Gastrocnemius medialis (tissue), 4 donors: Measurements from ENCODE around the gene MAPK1.

Experiments used
- POLR2A ChIP-seq, 2 donors: fragments of 450-650 bp; IDR thresholded peaks; one replicate each; pipeline ENCODE4 v1.6.1; 2017; ENCODE audit warnings: antibody characterized with exemption in 2 of 2, mild to moderate bottlenecking in 2 of 2, moderate library complexity in 2 of 2
- TF ChIP-seq, protein P1 (sequence below), 5 experiments: fragments of 450-650 bp in 3 of 5; fragments of 200-600 bp in 2 of 5; sonication (generic) in 2 of 5; IDR thresholded peaks in 4 of 5; conservative IDR thresholded peaks in 1 of 5; 1 replicate in 4 of 5; 2 replicates in 1 of 5; pipeline ENCODE4 v1.5.1; 2016 to 2019; ENCODE audit warnings: antibody characterized with exemption in 5 of 5, mild to moderate bottlenecking in 3 of 5, moderate library complexity in 3 of 5

DNA sequence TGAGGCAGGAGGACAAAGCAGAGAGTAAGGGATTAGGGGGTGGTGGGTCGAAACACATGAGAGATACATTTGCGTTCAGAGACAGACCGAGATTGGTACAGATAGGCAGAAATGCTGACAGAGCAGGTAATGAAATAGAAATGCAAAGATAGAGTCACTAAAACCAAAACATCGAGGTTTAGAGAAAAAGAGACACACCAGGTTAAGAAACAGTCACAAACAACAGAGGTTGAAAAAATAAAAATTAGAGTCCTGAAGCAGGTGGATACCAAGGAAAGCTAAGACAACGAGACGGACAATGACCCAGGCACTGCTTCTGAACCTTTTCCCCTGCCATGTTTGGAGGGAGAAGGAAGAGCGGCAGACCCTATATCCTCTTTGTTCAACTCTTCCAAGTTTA, 1.2 kb upstream of the MAPK1 start:
- TF ChIP-seq, protein P1, sequence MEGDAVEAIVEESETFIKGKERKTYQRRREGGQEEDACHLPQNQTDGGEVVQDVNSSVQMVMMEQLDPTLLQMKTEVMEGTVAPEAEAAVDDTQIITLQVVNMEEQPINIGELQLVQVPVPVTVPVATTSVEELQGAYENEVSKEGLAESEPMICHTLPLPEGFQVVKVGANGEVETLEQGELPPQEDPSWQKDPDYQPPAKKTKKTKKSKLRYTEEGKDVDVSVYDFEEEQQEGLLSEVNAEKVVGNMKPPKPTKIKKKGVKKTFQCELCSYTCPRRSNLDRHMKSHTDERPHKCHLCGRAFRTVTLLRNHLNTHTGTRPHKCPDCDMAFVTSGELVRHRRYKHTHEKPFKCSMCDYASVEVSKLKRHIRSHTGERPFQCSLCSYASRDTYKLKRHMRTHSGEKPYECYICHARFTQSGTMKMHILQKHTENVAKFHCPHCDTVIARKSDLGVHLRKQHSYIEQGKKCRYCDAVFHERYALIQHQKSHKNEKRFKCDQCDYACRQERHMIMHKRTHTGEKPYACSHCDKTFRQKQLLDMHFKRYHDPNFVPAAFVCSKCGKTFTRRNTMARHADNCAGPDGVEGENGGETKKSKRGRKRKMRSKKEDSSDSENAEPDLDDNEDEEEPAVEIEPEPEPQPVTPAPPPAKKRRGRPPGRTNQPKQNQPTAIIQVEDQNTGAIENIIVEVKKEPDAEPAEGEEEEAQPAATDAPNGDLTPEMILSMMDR (IDR thresholded peaks at IDR 0.05 in 4 of 5, conservative IDR thresholded peaks at IDR 0.05 in 1 of 5): no peak
- no peak for TF ChIP-seq POLR2A (IDR thresholded peaks at IDR 0.05)
